GM21737 (cell line): ENCODE results near the gene TESK2.
"Not testable (repeated sequence)": the region's sequence is repeated elsewhere in the genome, so short reads cannot be mapped to it uniquely, and the experiment has no call there.

Experiments used
- ATAC-seq: cut with Tn5 transposase; IDR thresholded peaks from one replicate; pipeline ENCODE4 v1.9.1; 2021; ENCODE audit warnings: mild to moderate bottlenecking, moderate library complexity; ENCODE audit not compliant: unreplicated experiment

TESK2 gene

DNA sequence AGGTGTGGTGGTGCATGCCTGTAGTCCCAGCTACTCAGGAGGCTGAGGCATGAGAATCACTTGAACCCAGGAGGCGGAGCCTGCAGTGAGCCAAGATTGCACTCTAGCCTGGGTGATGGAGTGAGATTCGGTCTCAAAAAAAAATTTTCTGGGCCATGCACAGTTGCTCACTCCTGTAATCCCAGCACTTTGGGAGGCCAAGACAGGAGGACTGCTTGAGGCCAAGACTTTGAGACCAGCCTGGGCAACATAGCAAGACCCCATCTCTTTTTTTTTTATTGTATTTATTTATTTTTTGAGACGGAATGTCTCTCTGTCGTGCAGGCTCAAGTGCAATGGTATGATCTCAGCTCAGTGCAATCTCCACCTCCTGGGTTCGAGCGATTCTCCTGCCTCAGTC lies 16.8 kb downstream of the TESK2 start:
- not testable (repeated sequence) for ATAC-seq

DNA sequence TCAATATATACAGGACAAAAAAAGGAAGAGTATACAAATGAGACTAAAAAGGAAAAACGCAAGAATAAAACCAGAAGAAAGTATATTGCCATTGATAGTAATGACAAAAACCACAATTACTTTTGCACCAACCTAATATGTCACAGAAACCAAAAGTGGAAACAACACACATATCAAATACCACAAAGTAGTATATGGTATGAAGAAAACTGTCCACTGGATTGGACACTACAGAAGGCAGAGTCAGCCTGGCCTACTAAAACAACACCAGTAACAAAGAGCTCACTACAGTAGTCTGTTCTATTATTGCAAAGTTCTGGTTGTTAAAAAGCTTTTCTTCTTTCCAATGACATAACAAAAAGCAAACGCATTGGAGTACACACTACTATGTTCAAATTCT lies 17.7 kb downstream of the TESK2 start:
- ATAC-seq = no peak

DNA sequence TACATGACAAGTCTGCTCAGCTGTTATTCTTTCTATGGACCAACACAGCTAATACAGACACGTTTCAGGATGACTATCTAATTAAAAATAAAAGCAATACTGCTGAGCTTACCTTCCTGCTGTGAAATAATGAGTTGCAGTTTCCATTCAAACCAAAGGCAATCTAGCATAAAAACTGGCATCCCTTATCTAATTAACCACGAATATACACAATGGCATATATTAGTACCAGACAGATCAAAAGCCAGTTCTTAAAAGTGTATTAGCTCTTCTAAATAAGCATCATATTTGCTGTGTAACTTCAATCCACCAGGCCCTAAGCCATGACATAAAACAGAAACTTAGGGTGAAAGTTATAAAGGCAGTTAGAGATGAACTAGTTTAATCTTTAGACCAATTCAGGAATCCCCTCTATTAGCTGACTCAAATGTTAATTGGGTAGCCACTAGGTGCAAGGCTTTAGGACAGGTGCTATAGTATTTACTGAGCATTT lies 20.6 kb downstream of the TESK2 start:
- ATAC-seq = no peak

DNA sequence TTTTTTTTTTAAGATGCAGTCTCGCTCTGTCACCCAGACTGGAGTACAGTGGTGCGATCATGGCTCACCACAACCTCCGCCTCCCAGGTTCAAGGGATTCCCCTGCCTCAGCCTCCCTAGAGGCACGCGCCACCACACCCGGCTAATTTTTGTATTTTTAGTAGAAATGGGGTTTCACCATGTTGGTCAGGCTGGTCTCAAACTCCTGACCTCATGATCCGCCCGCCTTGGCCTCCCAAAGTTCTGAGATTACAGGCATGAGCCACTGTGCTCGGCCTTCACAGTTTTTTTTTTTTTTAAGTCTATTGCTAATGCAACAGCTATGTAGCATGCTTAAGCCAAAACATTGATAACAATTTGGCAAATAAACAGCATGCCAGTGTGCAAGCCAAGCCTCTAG lies 23.6 kb downstream of the TESK2 start:
- ATAC-seq = peak; percentile 46

DNA sequence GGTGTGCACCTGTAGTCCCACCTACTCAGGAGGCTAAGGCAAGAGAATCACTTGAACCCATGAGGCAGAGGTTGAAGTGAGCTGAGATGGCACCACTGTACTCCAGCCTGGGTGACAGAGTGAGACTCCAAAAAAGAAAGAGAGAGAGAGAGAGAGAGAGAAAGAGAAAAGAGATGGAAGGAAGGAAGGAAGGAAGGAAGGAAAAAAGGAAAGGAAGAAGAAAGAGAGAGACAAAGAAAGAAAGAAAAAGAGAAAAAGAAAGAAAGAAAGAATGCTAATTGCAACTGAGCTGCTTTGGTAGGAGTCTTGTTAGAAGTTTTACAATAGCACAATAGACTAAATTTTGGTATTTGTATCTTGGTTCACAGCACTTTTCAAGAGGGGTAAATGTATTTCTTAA lies 25.7 kb downstream of the TESK2 start:
- no peak for ATAC-seq

DNA sequence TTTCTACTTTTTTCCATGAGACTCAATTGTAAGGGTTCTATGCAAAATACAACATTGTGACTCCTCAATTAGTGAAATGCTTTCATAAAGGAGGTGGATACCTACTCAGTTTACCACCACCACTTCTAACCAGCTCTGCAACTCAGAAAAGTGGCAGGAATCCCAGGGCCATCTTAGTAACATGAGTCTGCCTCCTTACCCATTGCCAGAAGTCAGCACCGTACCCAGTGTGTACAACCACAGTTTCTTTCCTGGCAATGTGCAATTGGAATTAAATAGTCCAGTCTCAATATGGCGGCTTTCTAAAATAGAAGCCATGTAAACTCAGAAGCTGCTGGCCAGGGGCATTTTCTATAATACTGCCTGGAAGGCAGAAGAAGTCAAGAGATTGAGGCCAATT lies 32.1 kb downstream of the TESK2 start:
- ATAC-seq = no peak

DNA sequence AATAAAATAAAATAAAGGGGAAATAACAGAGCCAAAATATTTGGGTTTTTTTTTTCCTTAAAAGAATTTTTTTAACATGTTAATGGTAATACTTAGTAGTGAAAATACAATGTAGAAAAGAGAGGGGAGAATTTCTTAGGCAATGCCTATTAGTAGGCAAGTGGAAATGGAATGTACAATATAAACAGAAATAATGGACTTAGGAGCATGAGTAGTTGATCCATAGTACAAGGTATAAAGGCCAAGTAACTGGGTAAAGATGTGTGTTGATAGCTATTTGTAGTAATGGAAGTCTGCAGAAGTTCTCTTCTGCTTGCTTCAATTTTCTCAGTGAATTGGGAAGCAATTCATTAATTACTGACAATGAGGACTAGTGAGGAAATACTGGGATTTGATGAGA lies 34.4 kb downstream of the TESK2 start:
- no peak for ATAC-seq

DNA sequence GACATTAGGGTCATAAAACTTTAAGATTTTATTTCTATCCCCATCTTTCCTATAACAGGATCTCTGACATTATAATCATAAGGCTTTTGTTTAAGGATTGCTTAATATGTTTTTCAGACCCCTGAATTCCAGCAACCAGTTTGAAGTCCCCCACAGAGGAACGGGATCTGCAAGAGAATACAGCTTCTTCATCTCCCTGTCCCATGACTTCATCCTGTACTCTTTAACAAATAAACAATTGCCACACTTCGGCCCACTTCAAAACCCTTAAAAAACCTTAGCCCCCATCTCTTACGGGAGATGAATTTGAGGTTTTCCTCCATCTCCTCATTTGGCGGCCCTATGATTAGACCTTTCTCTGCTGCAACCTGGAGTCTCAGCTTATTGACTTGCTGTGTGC lies 35.8 kb downstream of the TESK2 start:
- ATAC-seq = no peak

DNA sequence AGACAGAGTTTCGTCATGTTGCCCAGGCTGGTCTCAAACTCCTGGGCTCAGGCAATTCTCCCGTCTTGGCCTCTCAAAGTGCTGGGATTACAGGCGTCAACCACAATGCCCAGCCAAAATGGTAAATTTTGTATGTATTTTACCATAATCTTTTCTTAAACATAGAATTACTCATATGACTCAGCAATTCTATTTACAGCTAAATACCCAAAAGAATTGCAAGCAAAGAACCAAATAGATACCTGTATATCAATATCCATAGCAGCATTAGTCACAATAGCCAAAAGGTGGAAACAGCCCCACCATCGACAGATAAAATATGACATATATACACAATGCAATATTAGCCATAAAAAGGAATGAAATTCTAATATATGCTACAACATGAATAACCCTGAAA lies 36.5 kb downstream of the TESK2 start:
- no peak for ATAC-seq

DNA sequence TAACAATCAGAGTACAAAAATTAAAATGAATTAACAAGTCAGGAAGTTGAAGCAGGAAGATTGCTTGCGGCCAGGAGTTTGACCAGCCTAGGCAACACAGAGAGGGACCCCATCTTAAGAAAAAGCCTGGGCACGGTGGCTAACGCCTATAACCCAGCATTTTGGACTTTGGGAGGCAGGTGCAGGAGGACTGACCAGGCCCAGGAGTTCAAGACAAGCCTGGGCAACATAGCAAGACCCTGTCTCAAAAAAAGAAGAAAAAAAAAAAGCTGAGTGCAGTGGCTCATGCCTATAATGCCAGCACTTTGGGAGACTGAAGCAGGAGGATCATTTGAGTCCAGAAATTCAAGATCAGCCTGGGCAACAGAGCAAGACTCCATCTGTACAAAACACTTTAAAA lies 38.5 kb downstream of the TESK2 start:
- no peak for ATAC-seq

DNA sequence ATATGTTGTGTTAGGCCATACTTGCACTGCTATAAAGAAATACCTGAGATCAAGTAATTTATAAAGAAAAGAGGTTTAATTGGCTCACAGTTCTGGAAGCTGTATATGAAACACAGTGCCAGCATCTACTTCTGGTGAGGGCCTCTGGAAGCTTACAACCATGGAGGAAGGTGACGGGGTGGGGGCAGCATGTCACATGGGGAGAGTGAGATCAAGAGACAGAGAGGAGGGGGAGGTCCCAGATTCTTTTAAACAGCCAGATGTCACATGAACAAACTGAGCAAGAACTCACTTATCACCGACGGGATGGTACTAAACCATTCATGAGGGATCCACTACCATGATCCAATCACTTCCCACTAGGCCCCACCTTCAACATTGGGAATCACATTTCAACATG lies 42.6 kb downstream of the TESK2 start:
- ATAC-seq = no peak

DNA sequence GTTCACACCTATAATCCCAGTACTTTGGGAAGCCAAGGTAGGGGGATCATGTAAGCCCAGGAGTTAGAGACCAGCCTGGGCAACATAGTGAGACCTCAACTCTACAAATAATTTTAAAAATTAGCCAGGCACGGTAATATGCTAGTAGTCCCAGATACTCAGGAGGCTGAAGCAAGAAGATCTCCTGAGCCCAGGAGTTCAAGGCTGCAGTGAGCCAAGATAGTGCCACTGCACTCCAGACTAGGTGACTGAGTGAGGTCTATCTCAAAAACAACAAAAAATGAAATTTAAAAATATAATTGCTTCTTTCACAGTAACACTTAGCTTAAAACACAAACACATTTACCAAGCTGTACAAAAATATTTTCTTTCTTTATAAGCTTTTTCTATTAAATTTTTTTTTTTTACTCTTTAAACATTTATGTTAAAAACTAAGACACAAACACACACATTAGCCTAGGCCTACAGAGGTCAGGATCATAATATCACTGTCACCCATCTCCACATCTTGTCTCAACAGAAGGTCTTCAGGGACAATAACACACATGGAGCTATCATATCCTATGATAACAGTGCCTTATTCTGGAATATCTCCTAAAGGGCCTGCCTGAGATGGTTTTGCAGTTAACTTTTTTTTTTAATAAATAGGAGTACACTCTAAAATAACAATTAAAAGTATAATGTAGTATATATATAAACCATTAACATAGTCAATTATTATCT lies 43.9 kb downstream of the TESK2 start:
- ATAC-seq = no peak

DNA sequence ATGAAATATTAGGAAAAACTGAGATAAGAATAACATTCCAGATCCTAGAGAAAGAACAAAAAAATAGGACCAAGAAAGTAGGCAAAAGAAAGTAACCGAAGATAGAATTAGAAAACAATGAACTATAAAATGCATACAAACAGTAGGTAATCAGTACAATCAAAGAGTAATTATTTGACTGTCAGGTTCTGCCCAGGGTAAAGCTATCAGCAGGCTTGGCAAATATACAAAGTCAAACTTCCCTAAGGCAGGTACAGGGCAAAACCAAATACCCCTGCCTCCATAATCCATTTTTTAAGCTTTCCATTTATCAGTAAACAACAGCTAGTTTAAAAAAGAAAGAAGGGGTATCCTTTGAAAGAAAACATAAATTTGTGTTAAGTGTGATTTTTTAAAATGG lies 44.4 kb downstream of the TESK2 start:
- ATAC-seq = no peak

DNA sequence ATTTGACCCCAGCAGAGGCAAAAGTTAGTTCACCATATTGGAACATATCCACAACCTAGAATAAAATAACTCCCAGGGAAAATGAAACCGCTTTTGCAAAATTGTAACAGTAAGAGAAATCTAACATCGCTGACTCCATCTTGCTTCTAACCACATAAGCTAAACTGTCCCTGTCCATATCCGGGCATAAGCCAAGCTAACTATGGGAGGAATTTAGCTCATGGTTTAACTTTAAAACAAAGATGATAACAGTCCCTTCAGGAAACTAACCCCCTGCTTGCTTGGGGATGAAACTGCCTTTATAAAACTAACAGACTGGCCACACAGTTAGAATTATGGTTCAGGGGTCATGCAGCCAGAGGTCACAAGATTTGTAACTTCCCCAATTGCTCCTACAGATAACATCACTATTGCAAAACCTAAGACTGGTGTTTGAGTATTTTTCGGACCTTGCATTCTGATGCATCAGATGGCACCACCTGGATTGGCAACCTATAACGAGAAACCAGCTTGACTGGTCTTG lies 46.3 kb downstream of the TESK2 start:
- ATAC-seq = no peak

DNA sequence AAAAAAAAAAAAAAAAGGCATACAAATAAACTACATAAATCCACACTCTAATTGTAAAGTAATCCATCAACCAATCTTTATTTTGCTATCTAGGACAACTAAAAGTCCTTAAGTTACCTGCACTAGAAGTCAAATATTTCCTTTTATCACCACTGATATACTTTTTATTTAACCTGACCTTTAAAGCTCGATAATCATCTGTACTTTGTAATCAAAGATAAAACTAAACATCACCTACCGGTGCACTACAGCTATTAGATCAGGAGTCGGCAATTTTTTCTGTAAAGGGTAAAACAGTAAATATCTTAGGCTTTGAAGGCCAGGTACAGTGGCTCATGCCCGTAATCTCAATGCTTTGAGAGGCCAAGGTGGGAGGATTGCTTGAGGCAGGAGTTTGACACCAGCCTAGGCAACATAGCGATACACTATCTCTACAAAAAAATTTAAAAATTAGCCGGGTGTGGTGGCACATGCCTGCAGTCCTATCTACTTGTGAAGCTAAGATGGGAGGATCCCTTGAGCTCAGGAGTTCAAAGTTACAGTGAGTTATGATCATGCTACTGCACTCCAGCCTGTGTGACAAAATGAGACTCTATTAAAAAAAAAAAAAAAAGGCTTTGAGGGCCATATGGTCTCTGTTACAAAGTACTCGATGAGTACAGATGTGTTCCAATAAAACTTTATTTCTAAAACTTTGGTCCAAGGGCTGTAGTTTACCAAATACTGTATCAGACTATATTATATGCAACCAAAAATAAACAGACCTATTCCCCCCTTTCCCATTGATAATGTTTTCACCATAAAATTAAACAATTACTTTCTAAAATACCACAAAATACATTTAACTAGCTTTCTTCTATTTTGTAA lies 47.1 kb downstream of the TESK2 start:
- ATAC-seq = no peak

DNA sequence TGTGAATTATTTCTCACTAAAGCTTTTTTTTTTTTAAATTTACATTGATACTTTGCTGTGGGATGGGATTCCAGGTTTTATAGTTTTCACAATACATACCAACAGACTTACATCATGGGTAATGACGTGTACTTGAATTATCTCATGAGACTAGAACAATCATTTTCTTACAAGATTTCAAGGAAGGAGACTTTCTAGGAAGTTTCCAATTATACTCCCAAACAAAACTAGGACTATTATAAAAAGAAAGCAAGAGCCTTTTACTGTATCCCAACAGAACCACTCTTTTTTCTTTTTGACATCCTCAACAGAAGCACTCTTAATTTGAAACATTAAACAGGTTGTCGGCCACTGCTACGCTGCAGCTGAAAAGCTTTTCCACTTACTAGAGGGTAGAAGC lies 48.7 kb downstream of the TESK2 start:
- no peak for ATAC-seq

DNA sequence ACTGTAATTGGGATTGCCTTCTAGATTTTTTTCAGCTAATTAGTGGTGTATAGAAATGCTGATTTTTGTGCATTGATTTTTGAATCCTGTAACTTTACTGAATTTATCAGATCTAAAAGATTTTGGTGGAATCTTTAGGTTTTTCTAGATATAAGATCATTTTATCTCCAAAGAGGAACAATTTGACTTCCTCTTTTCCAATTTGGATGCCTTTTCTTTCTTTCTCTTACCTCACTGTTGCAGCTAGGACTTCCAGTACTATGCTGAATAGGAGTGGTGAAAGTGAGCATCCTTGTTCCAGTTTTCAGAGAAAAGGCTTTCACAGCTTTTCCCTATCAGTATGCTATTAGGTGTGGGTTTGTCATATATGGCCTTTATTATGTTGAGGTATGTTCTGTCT lies 53.6 kb downstream of the TESK2 start:
- no peak for ATAC-seq

DNA sequence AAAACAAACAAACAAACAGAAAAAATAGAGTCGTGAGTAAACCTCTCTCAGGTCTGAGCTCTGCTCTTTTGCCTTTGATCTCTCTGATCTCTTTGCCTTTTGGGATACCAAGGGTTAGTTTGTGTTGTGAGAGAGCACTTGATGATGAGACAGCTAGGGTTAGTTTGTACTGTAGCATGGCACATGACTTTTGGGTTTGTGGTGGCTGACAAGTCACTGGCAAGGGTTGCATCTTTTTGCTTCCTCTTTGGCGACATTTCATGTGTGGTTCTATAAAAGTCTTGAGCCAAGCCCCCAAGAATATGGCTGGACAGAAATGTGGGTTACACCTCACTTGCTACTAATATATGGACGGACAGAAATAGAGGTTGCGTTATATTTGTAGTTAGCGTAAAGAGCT lies 60.5 kb downstream of the TESK2 start:
- no peak for ATAC-seq

DNA sequence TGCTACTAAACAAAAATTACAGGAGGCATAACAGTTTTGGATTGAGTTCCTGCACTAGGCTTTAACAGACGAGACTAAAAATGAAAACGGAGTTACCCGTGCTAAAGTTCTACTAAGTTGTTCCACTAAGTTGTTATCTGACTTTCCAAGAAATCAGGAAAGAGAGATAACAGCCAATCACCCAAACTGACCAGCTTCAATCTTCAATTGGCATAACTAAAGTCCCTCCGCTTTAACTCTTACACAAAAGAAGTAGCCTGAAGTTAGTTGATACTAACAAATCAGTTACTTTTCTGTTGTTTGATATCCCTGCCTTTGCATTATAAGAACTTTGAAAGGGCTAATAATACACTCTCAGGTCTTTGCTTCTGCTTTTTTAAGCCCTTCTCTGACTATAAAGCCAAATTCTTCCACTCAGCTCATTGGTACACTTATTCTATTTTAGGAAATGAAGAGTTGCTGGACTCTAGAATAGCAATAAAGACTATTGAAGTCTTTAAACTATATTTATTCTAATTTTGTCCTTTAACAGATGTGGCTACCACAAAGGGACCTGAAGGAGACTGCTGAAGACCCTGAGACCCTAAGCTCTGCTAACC lies 61.3 kb downstream of the TESK2 start:
- ATAC-seq = no peak

DNA sequence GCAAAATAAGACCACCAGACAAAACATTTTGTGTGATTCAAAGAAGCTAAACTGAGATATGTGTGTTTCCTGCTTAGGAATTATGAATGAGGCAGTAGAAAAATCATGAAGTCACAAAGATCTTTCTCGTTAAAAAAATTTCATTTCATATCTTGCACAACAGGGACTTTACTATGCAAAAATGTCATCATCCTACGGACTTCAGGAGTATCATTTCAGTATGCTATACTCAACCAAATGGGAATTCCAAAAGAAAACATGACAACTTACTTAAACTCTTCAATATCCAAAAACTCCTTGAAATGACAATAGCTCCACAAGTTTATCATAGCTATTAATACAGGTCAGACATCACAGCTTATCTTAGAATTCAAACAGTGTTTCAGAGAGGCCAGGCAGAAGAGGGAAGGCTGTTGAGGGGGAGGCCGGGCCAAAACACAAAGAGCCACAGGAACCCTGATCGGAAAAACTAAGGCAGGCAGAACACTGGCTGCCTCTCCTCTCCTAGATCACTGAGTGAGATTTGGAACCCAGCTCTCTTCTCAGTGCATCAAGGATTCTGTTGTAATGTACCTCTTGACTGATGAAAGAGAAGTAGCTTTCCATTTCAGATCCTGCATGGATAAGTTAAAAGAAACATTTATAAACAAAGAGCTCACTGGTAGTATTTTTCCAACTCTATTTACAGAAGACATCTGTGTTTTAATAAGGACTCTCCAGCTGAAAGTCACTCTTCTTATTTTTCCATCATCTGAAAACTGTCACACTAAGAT lies 66.9 kb downstream of the TESK2 start:
- ATAC-seq = no peak

DNA sequence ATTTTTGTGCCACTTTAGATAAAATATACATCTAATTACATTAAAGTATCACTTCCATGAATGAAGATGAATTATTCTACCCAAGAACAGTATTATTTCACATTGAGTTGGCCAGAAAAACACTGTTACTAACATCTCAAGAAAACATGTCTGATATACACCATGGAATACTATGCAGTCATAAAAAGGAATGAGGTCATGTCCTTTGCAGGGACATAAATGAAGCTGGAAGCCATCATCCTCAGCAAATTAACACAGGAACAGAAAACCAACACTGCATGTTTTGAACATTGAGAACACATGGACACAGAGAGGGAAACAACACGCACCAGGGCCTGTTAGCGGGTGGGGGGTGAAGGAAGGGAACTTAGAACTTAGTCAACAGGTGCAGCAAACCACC lies 69.0 kb downstream of the TESK2 start:
- ATAC-seq = no peak
